Activated CD4-positive, alpha-beta T cell treated with anti-CD3 and anti-CD28 coated beads, Interleukin-2, amount 50 U/mL, for 48 hours (primary cell): ENCODE data around the gene ARHGAP10.

Experiments used
- DNase-seq, 2 experiments: peaks; one replicate each; pipeline ENCODE4 v3.0.0-alpha.2; 2020

Gene ARHGAP10

GRCh38 chr4:147732518-147733235 lies 789 bp downstream of the ARHGAP10 start:
- DNase-seq = peak; percentile 9 to 32

GRCh38 chr4:147733716-147734344 lies 1.9 kb downstream of the ARHGAP10 start:
- DNase-seq = no peak

DNA sequence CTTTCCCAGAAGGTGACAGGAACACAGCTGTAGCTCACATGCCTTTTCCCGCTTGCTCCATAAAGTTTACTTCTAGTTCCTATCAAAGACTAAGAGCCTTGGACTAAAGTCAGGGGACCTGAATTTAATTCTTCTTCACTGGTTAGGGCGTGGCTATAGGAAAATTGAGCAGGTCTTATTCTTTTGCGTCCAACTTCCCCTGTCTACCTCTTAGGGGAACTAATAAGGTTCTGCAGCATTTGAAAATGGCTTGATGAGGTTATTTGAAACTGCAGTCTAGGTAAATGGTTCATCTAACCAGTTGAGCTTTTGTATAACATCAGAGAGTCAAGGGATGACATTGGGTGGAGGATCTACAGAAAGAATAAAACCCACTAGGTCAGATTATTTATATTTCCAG lies 2.6 kb downstream of the ARHGAP10 start:
- no peak for DNase-seq

GRCh38 chr4:147735413-147736301 lies 3.8 kb downstream of the ARHGAP10 start:
- no peak for DNase-seq

DNA sequence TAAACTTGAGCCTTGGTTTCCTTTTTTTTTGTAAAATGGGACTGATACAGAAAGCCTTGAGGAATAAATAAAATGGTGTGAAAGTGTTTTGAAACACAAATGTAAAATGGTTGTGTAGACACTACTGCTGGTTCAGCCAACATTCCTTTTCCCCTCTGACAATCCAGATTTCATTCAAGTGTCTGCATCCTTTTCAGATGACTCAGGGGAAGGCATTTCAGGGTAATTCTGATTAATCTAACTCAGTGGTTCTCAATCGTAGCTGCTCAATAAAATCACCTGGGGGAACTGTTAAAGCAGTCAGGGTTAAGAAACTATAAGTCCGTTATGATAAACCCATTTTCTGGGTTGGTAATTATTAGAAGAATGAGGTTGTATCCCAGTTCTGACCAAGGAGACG lies 4.6 kb downstream of the ARHGAP10 start:
- DNase-seq = no peak

- DNase-seq = no peak
Measured at GRCh38 chr4:147737623-147738022, 5.7 kb downstream of the ARHGAP10 start.

GRCh38 chr4:147739239-147739823 lies 7.4 kb downstream of the ARHGAP10 start:
- DNase-seq = no peak

GRCh38 chr4:147740176-147740575 lies 8.3 kb downstream of the ARHGAP10 start:
- DNase-seq = no peak

DNA sequence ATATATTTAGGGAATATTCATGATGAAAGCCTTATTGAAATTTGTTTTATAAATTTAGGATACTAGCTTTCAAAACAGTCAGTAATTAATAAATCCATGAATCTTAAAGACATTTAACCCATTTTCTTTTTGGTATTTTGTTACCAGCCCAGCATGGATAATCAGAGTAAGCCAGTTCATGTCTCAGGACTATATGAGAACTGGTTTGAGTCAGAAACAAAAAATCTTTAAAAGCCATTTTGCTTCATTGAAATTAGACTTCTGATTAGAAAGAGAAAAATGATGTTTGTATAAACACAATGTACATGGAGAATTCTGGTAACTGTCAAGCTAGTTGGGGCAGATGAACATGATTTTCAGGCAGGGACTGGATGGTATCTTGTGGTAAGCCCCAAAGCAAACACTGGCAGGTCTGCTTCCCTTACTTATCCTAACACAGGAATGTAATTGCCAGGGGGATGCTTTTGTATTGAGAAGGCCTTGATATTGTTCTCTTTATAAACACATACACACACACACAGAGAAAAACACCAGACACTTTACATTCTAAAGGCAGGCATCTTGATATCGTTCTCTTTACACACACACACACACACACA lies 9.4 kb downstream of the ARHGAP10 start:
- DNase-seq = no peak

DNA sequence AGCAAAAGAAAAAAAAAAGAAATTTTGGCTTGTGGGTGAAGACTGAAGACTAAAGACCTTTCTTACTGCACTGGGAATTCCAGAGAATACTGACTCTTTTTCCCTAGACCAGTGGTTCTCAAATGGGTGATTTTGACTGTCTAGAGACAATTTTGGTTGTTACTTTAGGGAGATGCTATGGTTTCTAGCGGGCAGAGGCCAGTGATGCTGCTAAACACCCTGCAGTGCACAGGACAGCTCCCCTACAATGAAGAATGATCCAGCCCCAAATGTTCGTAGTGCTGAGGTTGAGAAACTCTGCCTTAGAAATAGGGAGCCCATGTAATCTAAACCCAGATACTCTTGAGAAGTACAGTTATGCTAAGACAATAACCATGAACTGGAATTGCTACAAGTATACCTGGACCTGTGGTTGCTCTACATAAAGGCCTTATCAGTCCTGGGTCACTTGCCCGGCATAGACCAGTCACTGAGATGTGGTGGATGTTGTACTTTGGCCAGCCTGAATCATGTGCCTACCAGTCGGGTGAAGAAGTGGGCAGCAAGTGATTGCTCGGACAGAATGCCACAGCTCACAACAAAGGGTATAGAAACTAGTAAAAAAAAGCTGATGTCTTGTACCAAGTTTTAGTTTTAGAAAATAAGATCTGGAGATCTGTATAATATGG lies 16.0 kb downstream of the ARHGAP10 start:
- no peak for DNase-seq

GRCh38 chr4:147749811-147750321 lies 18.0 kb downstream of the ARHGAP10 start:
- DNase-seq = no peak

GRCh38 chr4:147753047-147753446 lies 21.2 kb downstream of the ARHGAP10 start:
- DNase-seq = no peak

DNA sequence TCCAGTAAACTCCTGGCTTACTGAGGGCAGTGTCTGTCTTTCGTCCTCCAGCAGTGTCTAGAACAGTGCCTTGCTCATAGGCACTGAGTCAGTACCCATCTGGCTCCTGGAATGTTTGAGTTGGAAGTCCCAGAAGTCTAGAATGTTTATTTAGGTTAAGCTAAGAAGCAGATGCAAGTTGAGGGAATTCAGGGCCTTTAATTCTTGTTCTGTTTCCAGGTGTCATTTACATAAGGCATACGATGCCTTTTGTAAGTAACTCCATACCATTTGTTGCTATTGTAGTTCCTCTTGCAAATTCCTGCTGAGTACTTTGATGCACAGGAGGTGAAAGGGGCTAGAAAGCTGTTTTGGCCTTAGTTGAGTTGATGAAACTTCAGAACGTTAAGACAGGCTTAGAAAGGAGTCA lies 22.2 kb downstream of the ARHGAP10 start:
- DNase-seq = no peak

DNA sequence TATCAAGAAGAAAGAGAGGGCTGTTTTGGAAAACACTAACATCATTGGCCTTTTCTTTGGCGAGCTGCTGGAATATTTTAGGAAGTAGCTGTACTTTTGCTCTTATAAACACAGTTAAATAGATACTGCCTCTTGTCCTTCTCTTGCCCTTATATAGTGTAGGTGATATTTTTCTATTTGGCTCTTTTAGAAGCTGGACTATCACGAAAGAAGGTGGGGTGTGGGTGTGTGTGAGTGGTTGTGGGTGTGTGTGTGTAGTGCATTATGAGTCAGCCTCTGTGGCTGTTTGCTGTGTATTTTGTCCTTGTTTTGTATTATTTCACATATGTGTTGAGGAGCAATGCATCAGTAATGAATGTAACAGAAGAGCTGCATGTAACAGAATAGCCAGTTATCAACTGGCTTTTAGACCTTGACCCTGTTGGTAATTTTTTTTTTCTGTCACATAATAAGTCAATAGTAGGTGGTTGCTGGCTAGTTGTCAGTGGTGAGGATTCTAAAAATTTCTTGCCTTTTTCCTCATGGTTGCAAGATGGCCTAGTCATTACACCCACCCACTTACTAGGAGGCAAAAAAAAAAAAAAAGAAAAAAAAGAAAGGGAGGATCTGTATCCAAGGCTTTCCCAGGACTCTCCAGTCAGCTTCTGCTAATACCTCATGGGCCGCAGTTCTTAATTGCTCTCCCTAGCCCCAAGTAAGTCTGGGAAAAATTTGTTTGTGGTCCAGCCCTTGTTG lies 23.8 kb downstream of the ARHGAP10 start:
- no peak for DNase-seq

DNA sequence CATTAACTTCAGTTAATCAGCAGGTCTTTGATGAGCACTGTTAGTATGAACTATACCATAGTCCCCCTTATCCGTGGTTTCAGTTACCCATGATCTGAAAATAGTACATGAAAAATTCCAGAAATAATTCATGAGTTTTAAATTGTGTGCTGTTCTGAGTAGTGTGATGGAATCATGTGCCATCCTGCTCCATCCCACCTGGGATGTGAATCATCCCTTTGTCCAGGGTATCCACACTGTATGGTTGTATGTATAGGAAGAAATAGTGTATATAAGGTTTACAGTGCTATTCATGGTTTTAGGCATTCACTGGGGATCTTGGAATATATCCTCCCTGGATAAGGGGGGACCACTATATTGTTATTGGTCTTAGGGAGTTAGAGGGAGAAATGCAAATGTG lies 24.5 kb downstream of the ARHGAP10 start:
- DNase-seq = no peak

DNA sequence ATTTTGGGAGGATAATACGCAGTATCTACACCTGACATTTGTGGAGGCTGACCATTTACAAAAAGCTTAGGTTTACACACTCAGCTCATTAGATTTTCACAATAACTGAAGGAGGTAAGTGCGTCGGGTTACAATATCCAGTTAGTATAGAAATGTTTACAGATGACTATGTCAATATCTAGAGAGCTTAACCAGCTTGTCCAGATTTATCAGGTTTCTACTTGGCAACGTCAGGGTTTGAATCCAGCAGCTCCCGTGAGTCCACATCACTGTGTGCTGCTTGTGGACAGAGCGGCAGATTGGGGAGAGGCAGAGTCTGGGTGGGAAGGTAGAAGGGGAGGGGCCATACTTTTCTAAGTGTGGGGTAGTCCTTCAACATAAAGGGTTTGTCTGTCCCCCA lies 28.3 kb downstream of the ARHGAP10 start:
- no peak for DNase-seq

GRCh38 chr4:147760695-147761094 lies 28.8 kb downstream of the ARHGAP10 start:
- DNase-seq = no peak

GRCh38 chr4:147761218-147761883 lies 29.5 kb downstream of the ARHGAP10 start:
- no peak for DNase-seq

DNA sequence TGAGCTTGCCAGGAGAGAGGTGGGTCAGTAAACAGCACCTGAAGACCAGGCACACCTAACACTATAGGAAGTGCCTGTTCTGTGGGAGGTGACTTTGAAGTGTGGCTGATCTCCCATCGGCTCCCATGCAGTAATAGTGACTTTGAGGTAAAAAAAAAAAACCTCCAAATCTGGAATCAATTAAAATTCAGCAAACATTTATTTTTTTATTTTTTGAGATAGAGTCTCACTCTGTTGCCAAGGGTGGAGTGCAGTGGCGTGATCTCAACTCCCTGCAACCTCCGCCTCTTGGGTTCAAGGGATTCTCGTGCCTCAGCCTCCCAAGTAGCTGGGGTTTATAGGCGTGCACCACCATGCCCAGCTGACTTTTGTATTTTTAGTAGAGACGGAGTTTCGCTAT lies 32.4 kb downstream of the ARHGAP10 start:
- no peak for DNase-seq

DNA sequence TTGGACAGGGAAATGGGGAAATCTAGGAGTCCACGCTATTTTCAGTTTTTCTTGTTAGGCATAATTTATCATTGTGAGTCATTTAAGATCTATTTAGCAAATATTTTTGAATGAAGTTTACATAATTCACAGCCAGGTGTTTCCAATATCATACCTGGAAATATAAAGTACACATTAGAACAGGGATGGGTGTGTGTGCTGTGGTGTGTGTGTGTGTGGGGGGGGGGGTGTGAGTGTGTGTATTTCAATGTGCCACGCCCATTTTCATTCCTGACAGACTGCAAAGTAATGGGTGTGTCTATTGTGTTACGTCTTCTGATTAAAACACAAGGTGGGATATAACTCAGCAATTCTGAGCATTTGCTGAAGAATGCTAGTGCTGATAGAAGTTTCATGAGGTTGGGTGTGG lies 33.2 kb downstream of the ARHGAP10 start:
- no peak for DNase-seq

DNA sequence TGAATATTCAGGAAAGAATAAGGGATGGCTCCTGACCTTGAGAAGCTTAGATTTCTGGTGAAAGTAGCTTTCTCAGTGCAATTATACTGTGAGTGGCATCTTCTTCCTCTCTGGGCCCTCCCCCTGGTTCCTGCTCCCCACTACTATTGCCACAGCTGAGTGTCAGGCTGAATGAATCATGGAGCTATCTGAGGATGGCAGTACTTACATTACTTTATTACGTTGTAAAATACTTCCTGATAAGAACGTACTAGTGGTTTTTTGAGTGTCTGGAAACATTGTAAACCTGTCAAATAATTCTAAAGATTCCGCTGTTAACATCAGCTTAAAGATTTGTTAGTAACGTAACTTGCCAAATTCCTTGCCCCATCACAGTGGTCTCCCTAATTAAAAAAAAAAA lies 36.2 kb downstream of the ARHGAP10 start:
- no peak for DNase-seq
